Esophagus squamous epithelium (tissue), 5 donors: Measurements from ENCODE around the gene FAM53B. TPM values are rescaled to one million over a fixed set of nuclear protein-coding genes. Genes with fewer than 3 reads are reported as not detected.

Experiments used
- DNase-seq: peaks from one replicate; lab custom pipeline; 2025; lab: John Stamatoyannopoulos, UW
- H3K27ac ChIP-seq, 4 donors: fragments of 200-600 bp; sonication (generic); one replicate each; pipeline ENCODE4 v1.5.1; 2016 to 2019; ENCODE audit warnings: mild to moderate bottlenecking in 1 of 4
- H3K27me3 ChIP-seq, 4 donors: fragments of 200-600 bp; sonication (generic); 1 replicate in 3 of 4; 2 replicates in 1 of 4; pipeline versions ENCODE4 v1.5.1 to v1.6.0; 2017 to 2021; ENCODE audit warnings: antibody characterized with exemption in 1 of 4
- H3K36me3 ChIP-seq, 3 donors: fragments of 200-600 bp; sonication (generic); one replicate each; pipeline ENCODE4 v1.5.1; 2016 to 2019
- H3K4me1 ChIP-seq, 3 donors: fragments of 200-600 bp; sonication (generic); one replicate each; pipeline ENCODE4 v1.5.1; 2017 to 2019
- H3K4me3 ChIP-seq, 4 donors: fragments of 200-600 bp; sonication (generic); 1 replicate in 3 of 4; 2 replicates in 1 of 4; pipeline ENCODE4 v1.5.1; 2016 to 2019; ENCODE audit warnings: mild to moderate bottlenecking in 2 of 4, moderate library complexity in 1 of 4
- H3K9me3 ChIP-seq, 3 donors: fragments of 200-600 bp; sonication (generic); one replicate each; pipeline ENCODE4 v1.5.1; 2016 to 2019
- POLR2A ChIP-seq, 4 donors: fragments of 450-650 bp; IDR thresholded peaks; one replicate each; pipeline ENCODE4 v1.6.1; 2017; ENCODE audit warnings: antibody characterized with exemption in 4 of 4, mild to moderate bottlenecking in 4 of 4, moderate library complexity in 3 of 4
- WGBS, 2 donors: methylation state at CpG; one replicate each; pipeline ENCODE4 v1.1.5; 2018; 5-methylcytosine and 5-hydroxymethylcytosine counted together
- intact Hi-C: fragments of 100-400 bp; cut with DNase I; formaldehyde crosslinking; loops from one replicate; pipeline ENCODE4 v1.15.0; 2022
- total RNA-seq, 4 donors: library from RNA; depleted of rRNA; stranded (reverse); fragments of >200 nt; gene quantifications; one replicate each; pipeline ENCODE4 v1.1.0, GENCODE V29; 2016
- TF ChIP-seq, protein P1 (sequence below), 6 experiments: fragments of 450-650 bp in 4 of 6; fragments of 200-600 bp in 2 of 6; sonication (generic) in 2 of 6; IDR thresholded peaks; one replicate each; pipeline ENCODE4 v1.5.1; 2016 to 2019; ENCODE audit warnings: antibody characterized with exemption in 6 of 6, mild to moderate bottlenecking in 4 of 6, moderate library complexity in 4 of 6
- donor health status: DM: yes; HTN: yes; CAD: no.

FAM53B gene
- total RNA-seq, 4 donors from 2014 or later = 27.4 to 54.2 (median 31.5) TPM

DNA sequence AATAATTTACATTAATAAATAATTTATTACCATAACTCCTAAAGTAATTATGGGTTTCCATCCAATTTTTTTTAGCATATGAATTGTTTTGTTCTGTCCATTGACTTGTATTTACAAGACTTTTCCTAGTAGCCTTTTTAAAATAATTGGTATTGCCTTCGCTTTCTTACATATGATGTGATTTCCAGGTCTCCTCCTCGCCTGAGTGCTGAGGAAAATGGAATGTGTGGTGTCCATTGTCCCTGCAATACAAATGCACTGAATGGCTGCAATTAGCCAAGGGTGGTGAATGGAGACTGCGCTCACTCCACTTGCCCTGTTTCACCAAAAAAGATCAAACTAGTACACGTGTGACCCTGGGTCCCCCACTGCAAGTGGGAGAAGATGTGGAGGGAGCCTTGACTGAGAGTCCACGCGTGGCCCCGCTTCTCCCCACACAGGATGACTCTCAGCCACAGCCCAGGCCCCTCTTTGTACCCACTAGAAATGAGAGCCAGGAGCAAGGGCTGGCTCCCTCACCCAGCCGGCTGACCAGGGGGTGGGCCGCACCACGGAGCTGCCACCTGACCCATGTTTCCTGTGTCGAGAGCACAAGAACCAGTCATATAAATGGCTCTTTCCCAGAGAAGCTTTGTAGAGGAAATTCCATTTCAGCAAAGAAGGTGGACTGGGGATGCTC, 52.6 kb downstream of the FAM53B start:
- peaks cover 0 to 73% (median 15%) of the 10 kb centered on the region in 3 donors for H3K36me3 ChIP-seq
- H3K9me3 ChIP-seq = no peaks in the 10 kb centered on the region
- TF ChIP-seq, protein P1, sequence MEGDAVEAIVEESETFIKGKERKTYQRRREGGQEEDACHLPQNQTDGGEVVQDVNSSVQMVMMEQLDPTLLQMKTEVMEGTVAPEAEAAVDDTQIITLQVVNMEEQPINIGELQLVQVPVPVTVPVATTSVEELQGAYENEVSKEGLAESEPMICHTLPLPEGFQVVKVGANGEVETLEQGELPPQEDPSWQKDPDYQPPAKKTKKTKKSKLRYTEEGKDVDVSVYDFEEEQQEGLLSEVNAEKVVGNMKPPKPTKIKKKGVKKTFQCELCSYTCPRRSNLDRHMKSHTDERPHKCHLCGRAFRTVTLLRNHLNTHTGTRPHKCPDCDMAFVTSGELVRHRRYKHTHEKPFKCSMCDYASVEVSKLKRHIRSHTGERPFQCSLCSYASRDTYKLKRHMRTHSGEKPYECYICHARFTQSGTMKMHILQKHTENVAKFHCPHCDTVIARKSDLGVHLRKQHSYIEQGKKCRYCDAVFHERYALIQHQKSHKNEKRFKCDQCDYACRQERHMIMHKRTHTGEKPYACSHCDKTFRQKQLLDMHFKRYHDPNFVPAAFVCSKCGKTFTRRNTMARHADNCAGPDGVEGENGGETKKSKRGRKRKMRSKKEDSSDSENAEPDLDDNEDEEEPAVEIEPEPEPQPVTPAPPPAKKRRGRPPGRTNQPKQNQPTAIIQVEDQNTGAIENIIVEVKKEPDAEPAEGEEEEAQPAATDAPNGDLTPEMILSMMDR (IDR thresholded peaks at IDR 0.05) = no peak
- TF ChIP-seq POLR2A (IDR thresholded peaks at IDR 0.05) = no peak
- DNase-seq = no peak
- WGBS, 2 donors = 79 to 86% methylated on average over 6 to 7 of the region's 11 CpGs
- intact Hi-C loops = no loop called here
- peak overlapping the region; percentile 5 to 57 (median 24) for H3K27ac ChIP-seq
- no peak overlapping the region for H3K4me3 ChIP-seq
- no peaks in the 10 kb centered on the region for H3K27me3 ChIP-seq
- H3K4me1 ChIP-seq = peaks cover 0 to 94% (median 15%) of the 10 kb centered on the region in 3 donors

DNA sequence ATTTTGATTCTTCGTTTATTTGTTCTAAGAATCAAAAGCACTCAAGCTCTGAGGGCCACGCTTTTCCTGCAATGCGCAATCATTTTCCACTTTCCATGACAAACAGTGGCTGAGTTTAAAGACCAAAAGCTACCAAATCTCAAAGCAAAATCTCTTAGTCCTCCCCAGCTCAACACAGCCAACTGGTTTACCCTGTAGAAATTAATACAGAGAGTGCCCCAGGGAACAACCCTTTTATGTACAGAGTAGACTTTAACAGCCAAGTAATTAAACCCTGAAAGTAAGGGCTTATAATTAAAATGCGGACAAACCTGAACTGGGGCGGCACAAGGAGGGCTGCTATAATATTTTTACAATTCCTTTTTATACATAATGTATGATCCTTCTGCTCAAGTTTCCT, 53.2 kb downstream of the FAM53B start:
- no peaks in the 10 kb centered on the region for H3K9me3 ChIP-seq
- H3K36me3 ChIP-seq = peaks cover 0 to 71% (median 15%) of the 10 kb centered on the region in 3 donors
- no peak for DNase-seq
- H3K27ac ChIP-seq = peak overlapping the region in 2 of 4 donors; percentile 26 to 57
- peaks cover 0 to 95% (median 19%) of the 10 kb centered on the region in 3 donors for H3K4me1 ChIP-seq
- H3K27me3 ChIP-seq = no peaks in the 10 kb centered on the region
- TF ChIP-seq POLR2A (IDR thresholded peaks at IDR 0.05) = no peak
- TF ChIP-seq, protein P1 (IDR thresholded peaks at IDR 0.05) = no peak
- 59 to 87% methylated on average over 5 of the region's 5 CpGs for WGBS, 2 donors
- no peak overlapping the region for H3K4me3 ChIP-seq
- intact Hi-C loops = no loop called here

DNA sequence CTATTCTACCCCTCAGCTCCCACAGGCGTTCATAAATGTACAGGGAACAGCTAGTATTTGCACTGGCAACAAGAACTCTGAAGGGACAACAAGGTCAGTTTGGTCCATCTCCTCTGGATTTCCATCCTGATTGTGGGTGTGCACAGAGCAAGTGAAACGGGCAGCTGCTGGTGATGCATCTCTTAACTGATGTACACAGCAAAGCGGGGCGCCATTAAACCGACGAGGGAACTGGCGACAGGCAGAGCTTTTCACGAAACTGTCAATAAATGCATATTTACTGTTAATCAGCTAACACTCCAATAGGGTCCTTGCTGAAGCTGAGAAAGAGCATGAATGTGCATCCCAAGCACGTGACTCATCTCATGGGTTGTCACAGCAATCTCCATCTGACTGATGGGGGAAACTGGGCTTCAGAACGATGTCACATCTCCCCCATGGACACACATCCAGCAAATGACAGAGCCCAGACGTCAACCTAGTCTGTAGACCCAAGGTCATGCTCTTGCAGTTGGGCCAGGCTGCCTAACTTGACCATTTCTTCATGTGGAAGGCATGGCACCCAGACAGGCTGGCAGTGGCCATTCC, 54.2 kb downstream of the FAM53B start:
- no peaks in the 10 kb centered on the region for H3K9me3 ChIP-seq
- 86 to 92% methylated on average over 10 of the region's 11 CpGs for WGBS, 2 donors
- no peak for DNase-seq
- intact Hi-C loops = no loop called here
- H3K27me3 ChIP-seq = no peaks in the 10 kb centered on the region
- H3K36me3 ChIP-seq = peaks cover 0 to 61% (median 15%) of the 10 kb centered on the region in 3 donors
- no peak overlapping the region for H3K4me3 ChIP-seq
- H3K4me1 ChIP-seq = peaks cover 0 to 96% (median 19%) of the 10 kb centered on the region in 3 donors
- TF ChIP-seq, protein P1 (IDR thresholded peaks at IDR 0.05) = no peak
- no peak for TF ChIP-seq POLR2A (IDR thresholded peaks at IDR 0.05)
- peak overlapping the region in 3 of 4 donors; percentile 15 to 55 (median 28) for H3K27ac ChIP-seq

DNA sequence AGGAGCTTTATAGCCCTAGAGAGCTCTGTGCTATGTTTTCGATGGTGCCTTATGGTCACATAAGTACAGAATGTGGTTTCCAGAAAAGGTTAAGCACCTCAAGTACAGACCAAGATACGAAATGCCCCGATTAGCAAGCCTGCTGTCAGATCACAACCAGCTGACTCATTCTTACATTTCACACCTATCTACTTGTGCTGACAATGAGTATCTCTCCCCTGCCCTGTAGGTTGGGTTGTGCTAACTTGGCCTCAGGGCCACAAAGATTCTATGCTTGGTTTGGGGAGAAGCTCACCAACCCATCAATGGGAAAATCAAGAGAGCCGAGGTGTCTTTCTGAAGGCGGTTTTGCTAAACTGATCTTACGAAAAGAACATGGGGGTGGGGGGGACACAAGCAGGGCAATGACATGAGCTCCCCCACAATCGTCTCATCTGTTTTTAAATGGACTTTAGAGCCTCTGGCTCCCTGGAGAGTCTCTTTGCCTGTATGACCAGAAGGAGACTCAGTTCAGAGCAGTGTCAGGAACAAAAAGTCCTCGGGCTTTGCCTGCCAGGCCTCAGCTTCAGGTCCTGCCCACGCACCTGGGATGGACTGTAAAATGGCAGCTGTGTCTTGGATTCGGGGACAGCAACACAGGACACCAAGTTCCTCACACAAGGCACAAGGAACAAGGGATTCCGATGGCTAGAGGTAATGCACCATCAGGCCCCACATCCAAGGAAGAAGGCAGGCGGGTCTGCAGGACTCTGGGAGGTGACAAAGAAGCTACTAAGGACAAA, 55.1 kb downstream of the FAM53B start:
- intact Hi-C loops = no loop called here
- 60 to 76% methylated on average over 9 to 10 of the region's 12 CpGs for WGBS, 2 donors
- no peak for DNase-seq

More for the DNA sequence above, 55.1 kb downstream of the FAM53B start:
- H3K27me3 ChIP-seq = no peaks in the 10 kb centered on the region
- H3K36me3 ChIP-seq = peaks cover 0 to 52% (median 15%) of the 10 kb centered on the region in 3 donors
- no peak overlapping the region for H3K4me3 ChIP-seq
- H3K4me1 ChIP-seq = peaks cover under 1 to 96% (median 19%) of the 10 kb centered on the region in 3 donors
- no peaks in the 10 kb centered on the region for H3K9me3 ChIP-seq
- peak overlapping the region; percentile 15 to 58 (median 42) for H3K27ac ChIP-seq
- TF ChIP-seq, protein P1 (IDR thresholded peaks at IDR 0.05) = no peak
- no peak for TF ChIP-seq POLR2A (IDR thresholded peaks at IDR 0.05)
